K562 (cell line): Measurements from ENCODE around the gene RRH. TPM values are rescaled to one million over a fixed set of nuclear protein-coding genes. Genes with fewer than 3 reads are reported as not detected.

Experiments
- ARID1B ChIP-seq: fragments of 450-650 bp; IDR thresholded peaks from 2 replicates; pipeline ENCODE4 v1.6.1; 2016; ENCODE audit warnings: antibody characterized with exemption, mild to moderate bottlenecking, inconsistent platforms
- CXXC5 ChIP-seq: fragments of 250-450 bp; sonication (Bioruptor Pico); IDR thresholded peaks from 2 replicates; pipeline ENCODE4 v1.8.0; 2022; ENCODE audit warnings: inconsistent platforms, mild to moderate bottlenecking, moderate library complexity
- ERF ChIP-seq: fragments of 450-650 bp; formaldehyde crosslinking; IDR thresholded peaks from 2 replicates; pipeline ENCODE4 v1.4.0; 2020; ENCODE audit warnings: mild to moderate bottlenecking, mixed read lengths
- HNRNPK ChIP-seq: fragments of 200-400 bp; formaldehyde crosslinking; IDR thresholded peaks from one replicate; pipeline ENCODE4 v1.6.1; 2018; ENCODE audit warnings: mild to moderate bottlenecking, low read depth, low read length; ENCODE audit not compliant: poor library complexity, severe bottlenecking
- MAFK ChIP-seq: IDR thresholded peaks from 2 replicates; pipeline ENCODE4 v1.6.1; 2011; ENCODE audit warnings: low read length, improper control_type of control experiment
- MCM5 ChIP-seq: fragments of 450-650 bp; IDR thresholded peaks from 2 replicates; pipeline ENCODE4 v1.6.1; 2016; ENCODE audit warnings: low read depth
- TBL1XR1 ChIP-seq, 2 experiments: IDR thresholded peaks; 2 replicates each; pipeline ENCODE4 v1.6.1; 2012; ENCODE audit warnings: improper control_type of control experiment in 2 of 2, low read length in 2 of 2, mild to moderate bottlenecking in 1 of 2
- TEAD1 ChIP-seq, 2 experiments: fragments of 450-650 bp in 1 of 2; sonication (generic) in 1 of 2; formaldehyde crosslinking; IDR thresholded peaks; 2 replicates each; pipeline versions ENCODE4 v1.4.0 to v1.8.0; 2020 to 2022; ENCODE audit warnings: mild to moderate bottlenecking in 2 of 2, missing genetic modification reagents in 1 of 2
- ZNF239 ChIP-seq: fragments of 250-450 bp; sonication (Bioruptor Pico); IDR thresholded peaks from 2 replicates; pipeline ENCODE4 v1.4.0; 2020; ENCODE audit warnings: mild to moderate bottlenecking
- ZNF407 ChIP-seq: fragments of 450-650 bp; IDR thresholded peaks from 2 replicates; pipeline ENCODE4 v1.6.1; 2016; ENCODE audit warnings: low read depth
- polyA plus RNA-seq, 8 experiments: library from polyadenylated mRNA; depleted of rRNA in 4 of 8; stranded (reverse) in 5 of 8; unstranded in 3 of 8; fragments of >200 nt; fragmentation: Nextera tagmentation in 2 of 8; fragmentation: Illumina TruSeq in 1 of 8; extraction: Ambion mirVana in 2 of 8; extraction: Trizol in 1 of 8; gene quantifications; 2 replicates each; pipeline versions ENCODE4 v1.2.1 to v1.2.3, GENCODE V29; 2011 to 2014; ENCODE audit warnings: inconsistent platforms in 1 of 8, missing spikeins in 1 of 8
- total RNA-seq, 7 experiments: library from RNA; depleted of rRNA in 6 of 7; stranded (reverse); fragments of >200 nt in 6 of 7; fragmentation: Illumina TruSeq in 2 of 7; extraction: Trizol in 2 of 7; gene quantifications; 2 replicates each; pipeline versions ENCODE4 v1.2.1 to v1.2.3, GENCODE V29; 2011 to 2021; ENCODE audit warnings: low replicate concordance in 1 of 7
- TF ChIP-seq, protein P1 (sequence below): IDR thresholded peaks from 2 replicates; pipeline ENCODE4 v1.6.1; 2012; ENCODE audit warnings: low read depth, low read length, improper control_type of control experiment, borderline replicate concordance
- TF ChIP-seq, protein P2 (sequence below): fragments of 450-650 bp; IDR thresholded peaks from 2 replicates; pipeline ENCODE4 v1.6.1; 2016; ENCODE audit warnings: antibody characterized with exemption

RRH gene
- total and polyA plus RNA-seq, 9 of the 15 experiments (the other 6 are each of a cell fraction or from before 2014, with no cell fraction given) = 0.04 to 0.31 (median 0.12) TPM; not detected in 3

DNA sequence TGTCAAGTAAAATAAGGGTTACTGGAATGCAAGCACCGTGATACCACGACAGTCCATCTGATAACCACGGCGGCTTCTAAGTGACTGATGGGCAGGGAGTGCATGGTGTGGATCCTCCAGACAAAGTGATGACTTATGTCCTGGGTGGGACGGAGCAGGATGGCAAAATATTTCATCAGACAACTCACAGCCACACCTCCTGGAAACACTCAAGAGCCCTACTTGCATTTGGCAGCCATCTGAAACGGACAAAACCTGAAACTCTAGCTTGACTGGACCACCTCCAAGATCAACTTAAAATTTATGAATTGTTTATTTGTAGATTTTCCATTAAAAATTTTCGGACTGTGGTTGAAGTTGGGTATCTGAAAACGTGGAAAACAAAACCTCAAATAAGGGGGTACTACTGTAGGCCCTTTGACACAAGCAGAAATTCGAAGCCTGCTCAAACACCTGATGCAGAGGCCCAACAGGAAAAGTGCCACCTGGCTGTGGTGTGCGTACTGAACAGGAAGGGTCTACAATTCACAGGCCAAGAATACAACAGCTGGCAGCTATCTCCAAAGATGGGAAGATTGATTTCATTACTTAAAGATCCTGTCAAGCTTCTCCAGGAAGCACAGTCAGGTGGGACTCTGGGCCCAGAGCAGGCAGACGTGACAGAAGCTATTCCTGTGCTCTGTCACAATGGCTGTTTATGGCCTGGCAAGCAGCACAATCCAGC, 46.2 kb downstream of the RRH start (continued):
- TF ChIP-seq, protein P1, sequence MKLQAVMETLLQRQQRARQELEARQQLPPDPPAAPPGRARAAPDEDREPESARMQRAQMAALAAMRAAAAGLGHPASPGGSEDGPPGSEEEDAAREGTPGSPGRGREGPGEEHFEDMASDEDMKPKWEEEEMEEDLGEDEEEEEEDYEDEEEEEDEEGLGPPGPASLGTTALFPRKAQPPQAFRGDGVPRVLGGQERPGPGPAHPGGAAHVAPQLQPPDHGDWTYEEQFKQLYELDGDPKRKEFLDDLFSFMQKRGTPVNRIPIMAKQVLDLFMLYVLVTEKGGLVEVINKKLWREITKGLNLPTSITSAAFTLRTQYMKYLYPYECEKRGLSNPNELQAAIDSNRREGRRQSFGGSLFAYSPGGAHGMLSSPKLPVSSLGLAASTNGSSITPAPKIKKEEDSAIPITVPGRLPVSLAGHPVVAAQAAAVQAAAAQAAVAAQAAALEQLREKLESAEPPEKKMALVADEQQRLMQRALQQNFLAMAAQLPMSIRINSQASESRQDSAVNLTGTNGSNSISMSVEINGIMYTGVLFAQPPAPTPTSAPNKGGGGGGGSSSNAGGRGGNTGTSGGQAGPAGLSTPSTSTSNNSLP = no peak
- peak in 1 of 2 experiments; percentile 52; a peak in 1 of 4 replicates for TF ChIP-seq TEAD1 (CRISPR knock-in tag; IDR thresholded peaks at IDR 0.05)
- TF ChIP-seq ARID1B = peak; percentile 31; the same call in 1 of the 2 replicates
- peak; percentile 80; the same call in 1 of the 2 replicates for TF ChIP-seq CXXC5 (CRISPR knock-in tag)
- no peak for TF ChIP-seq TBL1XR1 (IDR thresholded peaks at IDR 0.05; ENCODE audit: low read length in 2 of 2)
- no peak for TF ChIP-seq MCM5
- TF ChIP-seq ERF (CRISPR knock-in tag) = no peak
- TF ChIP-seq, protein P2, sequence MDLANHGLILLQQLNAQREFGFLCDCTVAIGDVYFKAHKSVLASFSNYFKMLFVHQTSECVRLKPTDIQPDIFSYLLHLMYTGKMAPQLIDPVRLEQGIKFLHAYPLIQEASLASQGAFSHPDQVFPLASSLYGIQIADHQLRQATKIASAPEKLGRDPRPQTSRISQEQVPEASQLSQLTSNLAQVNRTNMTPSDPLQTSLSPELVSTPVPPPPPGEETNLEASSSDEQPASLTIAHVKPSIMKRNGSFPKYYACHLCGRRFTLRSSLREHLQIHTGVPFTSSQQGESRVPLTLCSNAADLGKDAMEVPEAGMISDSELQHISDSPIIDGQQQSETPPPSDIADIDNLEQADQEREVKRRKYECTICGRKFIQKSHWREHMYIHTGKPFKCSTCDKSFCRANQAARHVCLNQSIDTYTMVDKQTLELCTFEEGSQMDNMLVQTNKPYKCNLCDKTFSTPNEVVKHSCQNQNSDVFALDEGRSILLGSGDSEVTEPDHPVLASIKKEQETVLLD = no peak
- TF ChIP-seq HNRNPK = no peak
- no peak for TF ChIP-seq MAFK
- no peak for TF ChIP-seq ZNF407
- TF ChIP-seq ZNF239 = peak; percentile 35; the same call in 1 of the 2 replicates
